Lower lobe of right lung (tissue), 2 donors: ENCODE results near the gene RASSF3. TPM values are rescaled to one million over a fixed set of nuclear protein-coding genes. Genes with fewer than 3 reads are reported as not detected.

ENCODE experiments used
- ATAC-seq, 2 donors: fragments of 200-7000 bp; cut with Tn5 transposase; one replicate each; pipeline ENCODE4 v1.9.1; 2020 to 2022; ENCODE audit warnings: mild to moderate bottlenecking in 2 of 2, moderate library complexity in 2 of 2
- DNase-seq: peaks from one replicate; pipeline ENCODE4 v3.0.0-alpha.2; 2020
- H3K27ac ChIP-seq: fragments of 200-600 bp; one replicate; pipeline ENCODE4 v1.8.0; 2022
- H3K27me3 ChIP-seq: fragments of 200-600 bp; one replicate; pipeline ENCODE4 v1.8.0; 2022; ENCODE audit warnings: low read depth
- H3K36me3 ChIP-seq: fragments of 200-600 bp; one replicate; pipeline ENCODE4 v1.8.0; 2022; ENCODE audit warnings: mild to moderate bottlenecking
- H3K4me1 ChIP-seq: fragments of 200-600 bp; one replicate; pipeline ENCODE4 v1.8.0; 2022
- H3K4me3 ChIP-seq: fragments of 200-600 bp; one replicate; pipeline ENCODE4 v1.8.0; 2022; ENCODE audit warnings: mild to moderate bottlenecking
- H3K9me3 ChIP-seq: fragments of 200-600 bp; one replicate; pipeline ENCODE4 v1.8.0; 2022
- intact Hi-C: fragments of 100-400 bp; cut with DNase I; formaldehyde crosslinking; loops from one replicate; pipeline ENCODE4 v1.11.0; 2022
- total RNA-seq: library from RNA; stranded (reverse); fragmentation: NEBNext Ultra II Directional; extraction: Animal tissue kit (Norgen Biotek cat#: 25700); gene quantifications from one replicate; pipeline ENCODE4 v1.2.1, GENCODE V29; 2021
- TF ChIP-seq, protein P1 (sequence below): fragments of 200-600 bp; IDR thresholded peaks from one replicate; pipeline ENCODE4 v1.8.0; 2022; ENCODE audit warnings: antibody characterized with exemption, mild to moderate bottlenecking
- donor health status: DM: no; HTN: yes; CAD: no; lungs with severe emphysema.

RASSF3 gene
- total RNA-seq, 1 donor from 2014 or later: 82.7 TPM

DNA sequence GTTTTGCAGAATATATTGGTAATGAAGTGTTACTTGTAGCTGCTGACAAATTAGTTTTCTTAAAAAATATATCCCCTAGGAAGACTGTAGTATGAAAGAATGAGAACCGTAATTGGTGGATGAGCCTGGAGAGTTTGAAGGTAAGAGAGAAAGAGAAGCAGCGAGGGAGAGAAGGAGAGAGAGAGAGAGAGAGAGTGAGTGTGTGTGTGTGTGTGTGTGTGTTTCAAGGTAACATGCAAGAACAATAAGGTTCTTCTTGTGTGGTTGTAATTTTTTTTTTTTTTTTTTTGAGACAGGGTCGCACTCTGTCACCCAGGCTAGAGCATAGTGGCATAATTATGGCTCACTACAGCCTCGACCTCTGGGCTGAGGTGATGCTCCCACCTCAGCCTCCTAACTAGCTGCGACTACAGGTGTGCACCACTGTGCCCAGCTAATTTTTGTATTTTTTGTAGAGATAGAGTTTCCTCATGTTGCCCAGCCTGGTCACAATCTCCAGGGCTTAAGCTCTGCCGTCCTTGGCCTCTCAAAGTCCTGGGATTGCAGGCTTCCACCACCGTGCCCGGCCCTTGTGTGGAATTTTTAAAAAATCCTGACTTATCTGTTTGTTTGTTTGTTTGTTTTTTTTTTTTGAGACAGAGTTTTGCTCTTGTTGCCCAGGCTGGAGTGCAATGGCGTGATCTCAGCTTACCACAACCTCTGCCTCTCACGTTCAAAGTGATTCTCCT is 73.7 kb downstream of the RASSF3 start:
- peaks cover 41% of the 10 kb centered on the region for H3K36me3 ChIP-seq
- no peak overlapping the region for H3K4me3 ChIP-seq
- ATAC-seq (no peak), DNase-seq (no peak)
- no peak overlapping the region for H3K27ac ChIP-seq
- intact Hi-C loops: no loop called here
- peaks cover 62% of the 10 kb centered on the region for H3K4me1 ChIP-seq
- TF ChIP-seq, protein P1, sequence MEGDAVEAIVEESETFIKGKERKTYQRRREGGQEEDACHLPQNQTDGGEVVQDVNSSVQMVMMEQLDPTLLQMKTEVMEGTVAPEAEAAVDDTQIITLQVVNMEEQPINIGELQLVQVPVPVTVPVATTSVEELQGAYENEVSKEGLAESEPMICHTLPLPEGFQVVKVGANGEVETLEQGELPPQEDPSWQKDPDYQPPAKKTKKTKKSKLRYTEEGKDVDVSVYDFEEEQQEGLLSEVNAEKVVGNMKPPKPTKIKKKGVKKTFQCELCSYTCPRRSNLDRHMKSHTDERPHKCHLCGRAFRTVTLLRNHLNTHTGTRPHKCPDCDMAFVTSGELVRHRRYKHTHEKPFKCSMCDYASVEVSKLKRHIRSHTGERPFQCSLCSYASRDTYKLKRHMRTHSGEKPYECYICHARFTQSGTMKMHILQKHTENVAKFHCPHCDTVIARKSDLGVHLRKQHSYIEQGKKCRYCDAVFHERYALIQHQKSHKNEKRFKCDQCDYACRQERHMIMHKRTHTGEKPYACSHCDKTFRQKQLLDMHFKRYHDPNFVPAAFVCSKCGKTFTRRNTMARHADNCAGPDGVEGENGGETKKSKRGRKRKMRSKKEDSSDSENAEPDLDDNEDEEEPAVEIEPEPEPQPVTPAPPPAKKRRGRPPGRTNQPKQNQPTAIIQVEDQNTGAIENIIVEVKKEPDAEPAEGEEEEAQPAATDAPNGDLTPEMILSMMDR: no peak
- H3K9me3 ChIP-seq: no peaks in the 10 kb centered on the region
- H3K27me3 ChIP-seq: no peaks in the 10 kb centered on the region

DNA sequence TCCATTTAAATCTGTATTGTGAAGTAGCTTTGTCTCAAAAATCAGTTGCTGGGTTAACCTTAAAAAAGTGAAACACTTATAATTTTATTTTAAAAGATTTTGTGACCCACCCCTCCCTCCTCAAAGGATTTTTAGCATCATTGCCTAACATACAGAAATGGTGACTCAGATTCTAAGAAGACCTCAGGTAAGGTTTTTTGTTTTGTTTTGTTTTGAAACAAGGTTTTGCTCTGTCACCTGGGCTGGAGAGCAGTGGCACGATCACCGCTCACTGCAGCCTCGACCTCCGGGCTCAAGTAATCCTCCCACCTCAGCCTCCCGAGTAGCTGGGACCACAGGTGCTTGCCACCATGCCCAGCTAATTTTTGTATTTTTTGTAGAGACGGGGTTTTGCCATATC is 74.8 kb downstream of the RASSF3 start:
- Histone ChIP-seq H3K27ac (no peak overlapping the region), H3K9me3 (no peaks in the 10 kb centered on the region), H3K27me3 (no peaks in the 10 kb centered on the region), H3K4me1 (peaks cover 52% of the 10 kb centered on the region), H3K4me3 (no peak overlapping the region), H3K36me3 (peaks cover 45% of the 10 kb centered on the region)
- TF ChIP-seq, protein P1: no peak
- ATAC-seq (no peak), DNase-seq (no peak)
- intact Hi-C loops: no loop called here

DNA sequence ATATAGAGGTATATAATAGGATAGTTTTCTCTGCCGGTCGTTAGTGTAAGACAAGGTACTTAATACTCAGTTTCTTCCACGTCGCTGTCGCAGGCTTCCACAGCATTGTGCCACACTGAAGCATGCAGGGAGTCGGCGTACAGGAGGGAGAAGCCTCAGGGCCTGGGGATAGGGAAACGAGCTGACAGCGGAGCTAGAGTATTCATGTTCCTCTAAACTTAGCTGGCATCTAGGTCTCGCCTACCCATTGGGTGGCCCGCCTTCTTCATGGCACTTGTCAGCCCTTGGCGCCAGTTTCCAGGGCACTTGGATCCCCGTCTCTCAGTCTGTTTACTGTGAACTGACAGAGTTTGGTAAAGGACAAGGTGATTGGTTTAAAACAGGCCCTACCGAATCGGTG is 75.3 kb downstream of the RASSF3 start:
- no peak overlapping the region for H3K27ac ChIP-seq
- H3K4me3 ChIP-seq: no peak overlapping the region
- no peak for DNase-seq
- no peaks in the 10 kb centered on the region for H3K9me3 ChIP-seq
- H3K27me3 ChIP-seq: no peaks in the 10 kb centered on the region
- ATAC-seq: no peak
- H3K36me3 ChIP-seq: peaks cover 49% of the 10 kb centered on the region
- intact Hi-C loops: no loop called here
- H3K4me1 ChIP-seq: peaks cover 48% of the 10 kb centered on the region
- TF ChIP-seq, protein P1: no peak

DNA sequence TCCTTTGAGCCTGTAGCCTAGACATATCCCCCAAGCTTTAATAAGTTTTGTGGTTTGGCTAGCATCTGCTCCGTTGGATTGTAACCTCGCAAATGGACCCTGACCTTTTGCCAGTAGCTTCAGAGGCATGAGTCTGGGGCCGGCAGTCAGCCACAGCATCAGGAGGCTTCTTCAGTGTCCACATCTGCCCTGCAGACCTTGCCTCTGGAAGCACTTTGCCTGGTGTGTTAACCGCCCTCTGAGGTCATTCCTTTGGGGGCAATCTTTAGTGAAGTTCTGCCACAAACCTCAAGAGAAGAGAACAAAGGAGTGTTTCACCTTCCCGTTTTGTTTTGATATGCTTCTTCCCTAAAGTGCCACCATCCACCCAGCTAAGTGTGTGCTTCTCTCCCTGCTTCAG is 77.5 kb downstream of the RASSF3 start:
- H3K27ac ChIP-seq: no peak overlapping the region
- TF ChIP-seq, protein P1: no peak
- no peak for DNase-seq
- no peaks in the 10 kb centered on the region for H3K27me3 ChIP-seq
- no peak overlapping the region for H3K4me3 ChIP-seq
- ATAC-seq: no peak
- intact Hi-C loops: no loop called here
- H3K4me1 ChIP-seq: peaks cover 45% of the 10 kb centered on the region
- H3K36me3 ChIP-seq: peaks cover 55% of the 10 kb centered on the region
- H3K9me3 ChIP-seq: no peaks in the 10 kb centered on the region

DNA sequence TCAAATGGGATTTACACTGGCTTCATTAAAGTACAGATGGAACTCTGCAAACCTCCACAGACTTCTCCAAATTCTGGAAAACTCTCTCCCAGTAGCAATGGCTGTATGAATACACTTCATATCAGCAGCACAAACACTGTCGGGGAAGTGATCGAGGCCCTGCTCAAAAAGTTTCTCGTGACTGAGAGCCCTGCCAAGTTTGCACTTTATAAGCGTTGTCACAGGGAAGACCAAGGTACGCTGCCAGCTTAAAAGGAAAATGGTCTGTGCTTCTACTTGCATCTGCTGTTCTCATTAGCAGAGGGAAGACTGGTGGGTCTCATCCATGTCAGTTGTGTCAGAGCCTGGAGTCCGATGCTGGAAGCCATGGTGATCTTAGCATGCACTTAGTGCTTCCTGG is 77.9 kb downstream of the RASSF3 start:
- Histone ChIP-seq H3K27ac (no peak overlapping the region), H3K4me3 (no peak overlapping the region), H3K9me3 (no peaks in the 10 kb centered on the region), H3K4me1 (peaks cover 41% of the 10 kb centered on the region), H3K36me3 (peaks cover 57% of the 10 kb centered on the region), H3K27me3 (no peaks in the 10 kb centered on the region)
- ATAC-seq (no peak), DNase-seq (no peak)
- TF ChIP-seq, protein P1: no peak
- intact Hi-C loops: no loop called here
